Measurements from ENCODE around the gene COL1A1.

- TF ChIP-seq, protein P1, sequence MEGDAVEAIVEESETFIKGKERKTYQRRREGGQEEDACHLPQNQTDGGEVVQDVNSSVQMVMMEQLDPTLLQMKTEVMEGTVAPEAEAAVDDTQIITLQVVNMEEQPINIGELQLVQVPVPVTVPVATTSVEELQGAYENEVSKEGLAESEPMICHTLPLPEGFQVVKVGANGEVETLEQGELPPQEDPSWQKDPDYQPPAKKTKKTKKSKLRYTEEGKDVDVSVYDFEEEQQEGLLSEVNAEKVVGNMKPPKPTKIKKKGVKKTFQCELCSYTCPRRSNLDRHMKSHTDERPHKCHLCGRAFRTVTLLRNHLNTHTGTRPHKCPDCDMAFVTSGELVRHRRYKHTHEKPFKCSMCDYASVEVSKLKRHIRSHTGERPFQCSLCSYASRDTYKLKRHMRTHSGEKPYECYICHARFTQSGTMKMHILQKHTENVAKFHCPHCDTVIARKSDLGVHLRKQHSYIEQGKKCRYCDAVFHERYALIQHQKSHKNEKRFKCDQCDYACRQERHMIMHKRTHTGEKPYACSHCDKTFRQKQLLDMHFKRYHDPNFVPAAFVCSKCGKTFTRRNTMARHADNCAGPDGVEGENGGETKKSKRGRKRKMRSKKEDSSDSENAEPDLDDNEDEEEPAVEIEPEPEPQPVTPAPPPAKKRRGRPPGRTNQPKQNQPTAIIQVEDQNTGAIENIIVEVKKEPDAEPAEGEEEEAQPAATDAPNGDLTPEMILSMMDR (IDR thresholded peaks at IDR 0.05) = no peak
- no peak for TF ChIP-seq POLR2A (IDR thresholded peaks at IDR 0.05)
- TF ChIP-seq POLR2AphosphoS5 (IDR thresholded peaks at IDR 0.05; ENCODE audit: insufficient read depth in 1 of 2, low read depth in 1 of 2) = no peak
These were observed 62.1 kb downstream of the COL1A1 start for GRCh38 chr17:50139185-50139783.
